Measurements from ENCODE around the gene IL17RC. TPM values are rescaled to one million over a fixed set of nuclear protein-coding genes. Genes with fewer than 3 reads are reported as not detected.

The IL17RC gene
- total RNA-seq, 4 donors from 2014 or later, result 22.3 to 125 (median 123) TPM

GRCh38 chr3:9876991-9877390 is 39.9 kb upstream of the IL17RC start:
- no peak for TF ChIP-seq CTCF (IDR thresholded peaks at IDR 0.05)
- TF ChIP-seq POLR2A (IDR thresholded peaks at IDR 0.05), result no peak
- DNase-seq, result no peak
- H3K4me3 ChIP-seq, result peak overlapping the region in 2 of 4 donors; percentile 37 to 58

GRCh38 chr3:9878700-9879099 is 38.2 kb upstream of the IL17RC start:
- DNase-seq, result peak in 2 of 3 donors; percentile 82 to 90
- peak overlapping the region in 3 of 4 donors; percentile 8 to 58 (median 37) for H3K4me3 ChIP-seq

More at GRCh38 chr3:9876991-9877390, 39.9 kb upstream of the IL17RC start:
- Histone ChIP-seq H3K36me3 (no peaks in the 10 kb centered on the region), H3K4me1 (peaks cover 0 to 8% (median 0%) of the 10 kb centered on the region in 4 donors), H3K27ac (no peak overlapping the region), H3K9me3 (no peaks in the 10 kb centered on the region), H3K27me3 (no peaks in the 10 kb centered on the region)

GRCh38 chr3:9879830-9880549 is 36.9 kb upstream of the IL17RC start, which contains the start of gene CIDEC:
CIDEC (minus strand) TSS chr3:9880253; CDS start chr3:9878486, 1,767 bp downstream.
- no peak for DNase-seq
- Histone ChIP-seq H3K36me3 (no peaks in the 10 kb centered on the region), H3K4me3 (no peak within 1 kb of the TSS), H3K27ac (peak within 1 kb of the TSS in 3 of 4 donors; percentile 39 to 91 (median 62)), H3K27me3 (no peaks in the 10 kb centered on the region), H3K9me3 (no peaks in the 10 kb centered on the region), H3K4me1 (peaks cover 0 to 21% (median 0%) of the 10 kb centered on the region in 4 donors)
- TF ChIP-seq POLR2A (IDR thresholded peaks at IDR 0.05) (no peak), CTCF (IDR thresholded peaks at IDR 0.05) (no peak)

More at GRCh38 chr3:9878700-9879099, 38.2 kb upstream of the IL17RC start:
- peaks cover 0 to 10% (median 0%) of the 10 kb centered on the region in 4 donors for H3K4me1 ChIP-seq
- no peaks in the 10 kb centered on the region for H3K27me3 ChIP-seq
- H3K27ac ChIP-seq, result peak overlapping the region in 3 of 4 donors; percentile 39 to 91 (median 62)
- no peak for TF ChIP-seq CTCF (IDR thresholded peaks at IDR 0.05)
- peak; percentile 92 to 97 for TF ChIP-seq POLR2A (IDR thresholded peaks at IDR 0.05)
- H3K9me3 ChIP-seq, result no peaks in the 10 kb centered on the region
- H3K36me3 ChIP-seq, result no peaks in the 10 kb centered on the region

GRCh38 chr3:9881441-9881840 is 35.5 kb upstream of the IL17RC start:
- no peaks in the 10 kb centered on the region for H3K9me3 ChIP-seq
- H3K27me3 ChIP-seq, result no peaks in the 10 kb centered on the region

More at GRCh38 chr3:9881441-9881840, 35.5 kb upstream of the IL17RC start:
- Histone ChIP-seq H3K27ac (no peak overlapping the region), H3K36me3 (no peaks in the 10 kb centered on the region), H3K4me3 (no peak overlapping the region), H3K4me1 (peaks cover 0 to 24% (median 0%) of the 10 kb centered on the region in 4 donors)
- no peak for TF ChIP-seq POLR2A (IDR thresholded peaks at IDR 0.05)
- TF ChIP-seq CTCF (IDR thresholded peaks at IDR 0.05), result no peak
- DNase-seq, result no peak

All from Peyer's patch (tissue), 4 donors.